Transverse colon (tissue), 4 donors: ENCODE results near the gene CHRD.

Source experiments
- POLR2A ChIP-seq: fragments of 450-650 bp; IDR thresholded peaks from one replicate; pipeline ENCODE4 v1.6.1; 2016; ENCODE audit warnings: antibody characterized with exemption, mild to moderate bottlenecking, moderate library complexity
- POLR2AphosphoS5 ChIP-seq, 3 donors: sonication (generic); formaldehyde crosslinking; IDR thresholded peaks; one replicate each; pipeline ENCODE4 v1.6.1; 2016; ENCODE audit warnings: antibody characterized with exemption in 3 of 3
- TF ChIP-seq, protein P1 (sequence below), 5 experiments: fragments of 200-600 bp in 3 of 5; fragments of 450-650 bp in 2 of 5; sonication (generic) in 3 of 5; IDR thresholded peaks; 1 replicate in 2 of 5; 2 replicates in 3 of 5; pipeline ENCODE4 v1.5.1; 2016 to 2017; ENCODE audit warnings: antibody characterized with exemption in 5 of 5, inconsistent platforms in 3 of 5, mild to moderate bottlenecking in 2 of 5, moderate library complexity in 1 of 5

DNA sequence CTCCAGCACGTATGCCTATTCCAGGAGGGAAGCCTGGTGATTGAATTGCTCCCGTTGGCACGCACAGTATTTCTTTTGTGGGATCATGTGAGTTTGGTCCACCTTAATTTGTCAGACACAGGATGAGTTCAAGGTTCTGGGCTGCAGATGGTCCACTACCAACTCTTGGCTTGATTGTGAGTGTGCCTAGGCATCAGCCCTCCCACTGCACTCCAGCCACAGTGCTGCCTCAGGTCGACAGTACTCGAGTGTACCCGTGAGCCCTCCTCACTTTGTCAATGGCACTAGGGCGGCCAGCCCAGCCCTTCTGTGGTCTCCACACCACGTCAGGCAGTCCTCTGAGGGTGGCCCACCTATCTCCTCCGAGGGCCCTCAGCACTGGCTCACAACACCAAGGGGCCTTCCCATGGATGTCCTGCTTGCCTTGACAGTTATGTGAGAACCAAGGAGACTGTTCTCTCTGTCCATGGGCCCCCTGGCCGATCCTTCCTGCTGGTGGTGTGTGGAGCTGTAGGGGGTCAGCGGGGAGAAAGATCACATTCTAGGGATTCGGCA, 30.2 kb downstream of the CHRD start:
- TF ChIP-seq, protein P1, sequence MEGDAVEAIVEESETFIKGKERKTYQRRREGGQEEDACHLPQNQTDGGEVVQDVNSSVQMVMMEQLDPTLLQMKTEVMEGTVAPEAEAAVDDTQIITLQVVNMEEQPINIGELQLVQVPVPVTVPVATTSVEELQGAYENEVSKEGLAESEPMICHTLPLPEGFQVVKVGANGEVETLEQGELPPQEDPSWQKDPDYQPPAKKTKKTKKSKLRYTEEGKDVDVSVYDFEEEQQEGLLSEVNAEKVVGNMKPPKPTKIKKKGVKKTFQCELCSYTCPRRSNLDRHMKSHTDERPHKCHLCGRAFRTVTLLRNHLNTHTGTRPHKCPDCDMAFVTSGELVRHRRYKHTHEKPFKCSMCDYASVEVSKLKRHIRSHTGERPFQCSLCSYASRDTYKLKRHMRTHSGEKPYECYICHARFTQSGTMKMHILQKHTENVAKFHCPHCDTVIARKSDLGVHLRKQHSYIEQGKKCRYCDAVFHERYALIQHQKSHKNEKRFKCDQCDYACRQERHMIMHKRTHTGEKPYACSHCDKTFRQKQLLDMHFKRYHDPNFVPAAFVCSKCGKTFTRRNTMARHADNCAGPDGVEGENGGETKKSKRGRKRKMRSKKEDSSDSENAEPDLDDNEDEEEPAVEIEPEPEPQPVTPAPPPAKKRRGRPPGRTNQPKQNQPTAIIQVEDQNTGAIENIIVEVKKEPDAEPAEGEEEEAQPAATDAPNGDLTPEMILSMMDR (IDR thresholded peaks at IDR 0.05) = no peak
- TF ChIP-seq POLR2A = no peak
- no peak for TF ChIP-seq POLR2AphosphoS5 (IDR thresholded peaks at IDR 0.05)
